WTC11 (cell line): Measurements from ENCODE around the gene PTPA. TPM values are rescaled to one million over a fixed set of nuclear protein-coding genes. Genes with fewer than 3 reads are reported as not detected.

Experiments used
- ATAC-seq: fragments of 200-7000 bp; cut with Tn5 transposase; 2 replicates; pipeline ENCODE4 v1.10.0; 2021; ENCODE audit warnings: mild to moderate bottlenecking, moderate library complexity
- CTCF ChIA-PET: fragments of 300-600 bp; sonication (Branson Sonifier 250); formaldehyde crosslinking; loops from one replicate; lab custom pipeline; 2021; ENCODE audit warnings: antibody characterized with exemption; lab: Charles Lee
- POLR2A ChIA-PET: fragments of 350-600 bp; sonication (Branson Sonifier 250); formaldehyde crosslinking; loops from one replicate; lab custom pipeline; 2021; ENCODE audit warnings: antibody characterized with exemption; lab: Charles Lee
- DNase-seq: peaks from one replicate; pipeline ENCODE4 v3.0.0; 2021; ENCODE audit warnings: low spot score
- H3K27ac Mint-ChIP-seq: 2 replicates; pipeline ENCODE4 v1.8.0; 2021; ENCODE audit warnings: mixed read lengths
- H3K27me3 Mint-ChIP-seq: 2 replicates; pipeline ENCODE4 v1.8.0; 2021; ENCODE audit warnings: low read depth, mild to moderate bottlenecking, moderate library complexity, mixed read lengths
- H3K36me3 Mint-ChIP-seq: 2 replicates; pipeline ENCODE4 v1.8.0; 2021; ENCODE audit warnings: mixed read lengths
- H3K4me1 Mint-ChIP-seq: 2 replicates; pipeline ENCODE4 v1.8.0; 2022; ENCODE audit warnings: mixed read lengths
- H3K4me3 Mint-ChIP-seq: 2 replicates; pipeline ENCODE4 v1.8.0; 2021; ENCODE audit warnings: mild to moderate bottlenecking, moderate library complexity, mixed read lengths
- H3K9me3 Mint-ChIP-seq: 2 replicates; pipeline ENCODE4 v1.8.0; 2021; ENCODE audit warnings: mixed read lengths
- CREB1 ChIP-seq: sonication (generic); formaldehyde crosslinking; IDR thresholded peaks from 2 replicates; pipeline ENCODE4 v1.8.0; 2023; ENCODE audit warnings: mild to moderate bottlenecking, missing genetic modification reagents
- GRHL2 ChIP-seq: fragments of 250-450 bp; sonication (Bioruptor Pico); IDR thresholded peaks from 2 replicates; pipeline ENCODE4 v1.8.0; 2022; ENCODE audit warnings: mild to moderate bottlenecking, moderate library complexity; ENCODE audit not compliant: insufficient replicate concordance, severe bottlenecking
- JAZF1 ChIP-seq: fragments of 250-450 bp; sonication (Bioruptor Pico); IDR thresholded peaks from 2 replicates; pipeline ENCODE4 v1.9.0; 2021; ENCODE audit warnings: moderate library complexity, mild to moderate bottlenecking, inconsistent platforms
- NFE2L1 ChIP-seq: sonication (generic); formaldehyde crosslinking; IDR thresholded peaks from 2 replicates; pipeline ENCODE4 v1.8.1; 2023; ENCODE audit warnings: missing genetic modification reagents
- NFYB ChIP-seq: sonication (generic); formaldehyde crosslinking; conservative IDR thresholded peaks from 2 replicates; pipeline ENCODE4 v1.8.0; 2022; ENCODE audit warnings: low read depth, missing genetic modification reagents
- RORB ChIP-seq: fragments of 250-450 bp; sonication (Bioruptor Pico); IDR thresholded peaks from 2 replicates; pipeline ENCODE4 v1.9.0; 2021; ENCODE audit warnings: mild to moderate bottlenecking
- SOX15 ChIP-seq: fragments of 250-450 bp; sonication (Bioruptor Pico); IDR thresholded peaks from 2 replicates; pipeline ENCODE4 v1.9.0; 2021; ENCODE audit warnings: mild to moderate bottlenecking
- SP1 ChIP-seq: sonication (generic); formaldehyde crosslinking; conservative IDR thresholded peaks from 2 replicates; pipeline ENCODE4 v1.8.1; 2022; ENCODE audit warnings: missing genetic modification reagents
- TCF7 ChIP-seq: sonication (generic); formaldehyde crosslinking; IDR thresholded peaks from 2 replicates; pipeline ENCODE4 v1.8.0; 2022; ENCODE audit warnings: mild to moderate bottlenecking, low read depth, missing genetic modification reagents, moderate library complexity
- TEAD1 ChIP-seq: sonication (generic); formaldehyde crosslinking; IDR thresholded peaks from 2 replicates; pipeline ENCODE4 v1.8.0; 2022; ENCODE audit warnings: mild to moderate bottlenecking, missing genetic modification reagents
- TP53 ChIP-seq: sonication (generic); formaldehyde crosslinking; IDR thresholded peaks from 2 replicates; pipeline ENCODE4 v1.8.1; 2023; ENCODE audit warnings: mild to moderate bottlenecking, missing genetic modification reagents
- ZNF138 ChIP-seq: sonication (generic); formaldehyde crosslinking; conservative IDR thresholded peaks from 2 replicates; pipeline ENCODE4 v1.8.1; 2022; ENCODE audit warnings: mild to moderate bottlenecking, moderate library complexity, missing genetic modification reagents
- ZNF219 ChIP-seq: sonication (generic); formaldehyde crosslinking; IDR thresholded peaks from 2 replicates; pipeline ENCODE4 v1.8.0; 2023; ENCODE audit warnings: missing genetic modification reagents, mild to moderate bottlenecking, borderline replicate concordance
- ZNF317 ChIP-seq: sonication (generic); formaldehyde crosslinking; IDR thresholded peaks from 2 replicates; pipeline ENCODE4 v1.8.1; 2023; ENCODE audit warnings: low read depth, mild to moderate bottlenecking, moderate library complexity, missing genetic modification reagents, borderline replicate concordance
- total RNA-seq: library from RNA; stranded (reverse); gene quantifications from 3 replicates; pipeline ENCODE4 v1.2.3, GENCODE V29; 2021
- TF ChIP-seq, protein P1 (sequence below): sonication (generic); formaldehyde crosslinking; IDR thresholded peaks from 2 replicates; pipeline ENCODE4 v1.8.0; 2022; ENCODE audit warnings: missing genetic modification reagents
- TF ChIP-seq, protein P2 (sequence below): sonication (generic); formaldehyde crosslinking; IDR thresholded peaks from 2 replicates; pipeline ENCODE4 v1.8.1; 2022; ENCODE audit warnings: mild to moderate bottlenecking, missing genetic modification reagents, moderate library complexity, borderline replicate concordance
- TF ChIP-seq, protein P3 (sequence below): sonication (generic); formaldehyde crosslinking; IDR thresholded peaks from 2 replicates; pipeline ENCODE4 v1.8.0; 2022; ENCODE audit warnings: mild to moderate bottlenecking, missing genetic modification reagents
- TF ChIP-seq, protein P4 (sequence below): sonication (generic); formaldehyde crosslinking; IDR thresholded peaks from 2 replicates; pipeline ENCODE4 v1.8.1; 2022; ENCODE audit warnings: low read depth, mild to moderate bottlenecking, moderate library complexity, missing genetic modification reagents, borderline replicate concordance
- TF ChIP-seq, protein P5 (sequence below): sonication (generic); formaldehyde crosslinking; IDR thresholded peaks from 2 replicates; pipeline ENCODE4 v1.8.1; 2023; ENCODE audit warnings: mild to moderate bottlenecking, missing genetic modification reagents, moderate library complexity
- TF ChIP-seq, protein P6 (sequence below): fragments of 250-450 bp; sonication (Bioruptor Pico); conservative IDR thresholded peaks from 2 replicates; pipeline ENCODE4 v1.9.0; 2021; ENCODE audit warnings: mild to moderate bottlenecking

Gene PTPA
- total RNA-seq, 1 experiment from 2014 or later, result 186 TPM

DNA sequence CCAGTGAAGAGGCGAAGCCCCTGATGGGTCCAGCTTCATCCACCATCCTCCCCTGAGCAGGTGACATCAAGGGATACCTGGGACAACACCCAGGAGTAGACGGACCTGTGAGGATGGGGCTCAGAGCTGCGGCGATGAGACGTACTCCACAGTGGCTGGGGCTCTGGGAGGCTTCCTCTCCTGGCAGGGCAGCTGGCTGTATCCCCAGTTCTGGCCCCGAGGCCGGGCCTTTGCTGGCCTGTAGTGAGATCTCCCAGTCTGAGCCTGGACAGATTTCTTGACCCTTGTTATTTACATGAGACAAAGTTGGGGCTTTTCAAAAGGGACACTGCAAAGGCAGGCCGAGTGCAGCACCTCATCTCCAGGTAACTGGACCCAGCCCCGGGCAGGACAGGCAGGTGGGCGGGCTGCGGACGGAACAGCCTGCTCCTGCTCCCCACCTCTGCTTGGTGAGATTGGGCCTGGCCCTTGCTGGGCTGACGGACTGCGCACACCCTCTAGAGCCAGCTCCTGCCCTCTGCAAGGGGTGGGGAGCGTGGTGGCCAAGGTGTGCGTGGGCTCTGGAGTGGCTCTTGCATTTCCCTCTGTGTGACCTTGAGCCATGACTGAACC, 43.8 kb downstream of the PTPA start:
- CTCF ChIA-PET, result interaction anchor here (0.9 to 1.5 kb wide), 2 partner anchors 12 to 15 kb away, joined by 3 to 4 read pairs; no protein-coding TSS in a partner anchor
- Mint-ChIP-seq H3K27me3 (no peaks in the 10 kb centered on the region), H3K4me3 (no peak overlapping the region), H3K36me3 (peaks cover 9% of the 10 kb centered on the region), H3K27ac (no peak overlapping the region), H3K4me1 (peaks cover 2% of the 10 kb centered on the region; the same call in 1 of the 2 replicates), H3K9me3 (no peaks in the 10 kb centered on the region)
- POLR2A ChIA-PET, result no interaction called here
- no peak for TF ChIP-seq TEAD1 (CRISPR knock-in tag)
- TF ChIP-seq, protein P1, sequence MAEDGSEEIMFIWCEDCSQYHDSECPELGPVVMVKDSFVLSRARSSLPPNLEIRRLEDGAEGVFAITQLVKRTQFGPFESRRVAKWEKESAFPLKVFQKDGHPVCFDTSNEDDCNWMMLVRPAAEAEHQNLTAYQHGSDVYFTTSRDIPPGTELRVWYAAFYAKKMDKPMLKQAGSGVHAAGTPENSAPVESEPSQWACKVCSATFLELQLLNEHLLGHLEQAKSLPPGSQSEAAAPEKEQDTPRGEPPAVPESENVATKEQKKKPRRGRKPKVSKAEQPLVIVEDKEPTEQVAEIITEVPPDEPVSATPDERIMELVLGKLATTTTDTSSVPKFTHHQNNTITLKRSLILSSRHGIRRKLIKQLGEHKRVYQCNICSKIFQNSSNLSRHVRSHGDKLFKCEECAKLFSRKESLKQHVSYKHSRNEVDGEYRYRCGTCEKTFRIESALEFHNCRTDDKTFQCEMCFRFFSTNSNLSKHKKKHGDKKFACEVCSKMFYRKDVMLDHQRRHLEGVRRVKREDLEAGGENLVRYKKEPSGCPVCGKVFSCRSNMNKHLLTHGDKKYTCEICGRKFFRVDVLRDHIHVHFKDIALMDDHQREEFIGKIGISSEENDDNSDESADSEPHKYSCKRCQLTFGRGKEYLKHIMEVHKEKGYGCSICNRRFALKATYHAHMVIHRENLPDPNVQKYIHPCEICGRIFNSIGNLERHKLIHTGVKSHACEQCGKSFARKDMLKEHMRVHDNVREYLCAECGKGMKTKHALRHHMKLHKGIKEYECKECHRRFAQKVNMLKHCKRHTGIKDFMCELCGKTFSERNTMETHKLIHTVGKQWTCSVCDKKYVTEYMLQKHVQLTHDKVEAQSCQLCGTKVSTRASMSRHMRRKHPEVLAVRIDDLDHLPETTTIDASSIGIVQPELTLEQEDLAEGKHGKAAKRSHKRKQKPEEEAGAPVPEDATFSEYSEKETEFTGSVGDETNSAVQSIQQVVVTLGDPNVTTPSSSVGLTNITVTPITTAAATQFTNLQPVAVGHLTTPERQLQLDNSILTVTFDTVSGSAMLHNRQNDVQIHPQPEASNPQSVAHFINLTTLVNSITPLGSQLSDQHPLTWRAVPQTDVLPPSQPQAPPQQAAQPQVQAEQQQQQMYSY (CRISPR knock-in tag), result no peak
- TF ChIP-seq, protein P2, sequence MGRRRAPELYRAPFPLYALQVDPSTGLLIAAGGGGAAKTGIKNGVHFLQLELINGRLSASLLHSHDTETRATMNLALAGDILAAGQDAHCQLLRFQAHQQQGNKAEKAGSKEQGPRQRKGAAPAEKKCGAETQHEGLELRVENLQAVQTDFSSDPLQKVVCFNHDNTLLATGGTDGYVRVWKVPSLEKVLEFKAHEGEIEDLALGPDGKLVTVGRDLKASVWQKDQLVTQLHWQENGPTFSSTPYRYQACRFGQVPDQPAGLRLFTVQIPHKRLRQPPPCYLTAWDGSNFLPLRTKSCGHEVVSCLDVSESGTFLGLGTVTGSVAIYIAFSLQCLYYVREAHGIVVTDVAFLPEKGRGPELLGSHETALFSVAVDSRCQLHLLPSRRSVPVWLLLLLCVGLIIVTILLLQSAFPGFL (CRISPR knock-in tag), result no peak
- TF ChIP-seq SP1, result no peak
- no peak for TF ChIP-seq CREB1 (CRISPR knock-in tag)
- TF ChIP-seq TCF7 (CRISPR knock-in tag), result no peak
- ATAC-seq, result no peak
- no peak for DNase-seq

DNA sequence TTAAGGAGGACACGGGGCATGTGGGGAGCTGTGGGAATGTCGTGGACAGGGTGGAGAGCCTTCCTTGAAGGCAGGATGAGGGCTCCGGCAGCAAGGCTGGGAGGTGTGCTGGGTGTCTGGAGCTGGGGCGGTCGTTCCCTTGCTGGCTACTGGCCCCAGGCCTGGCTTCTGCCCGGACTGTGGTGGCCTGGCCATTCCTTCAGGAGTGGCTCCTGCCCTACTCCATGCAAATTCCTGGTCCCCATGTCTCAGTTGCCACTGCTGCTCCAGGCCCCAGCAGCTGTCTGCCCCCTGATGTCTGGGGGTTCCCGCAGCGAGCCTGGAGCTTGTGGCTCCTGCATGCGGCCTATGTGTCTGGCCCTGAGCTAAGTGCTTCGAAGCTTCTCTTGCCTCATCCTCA, 44.9 kb downstream of the PTPA start:
- Mint-ChIP-seq H3K27me3 (no peaks in the 10 kb centered on the region), H3K27ac (no peak overlapping the region), H3K4me3 (no peak overlapping the region), H3K4me1 (peaks cover 2% of the 10 kb centered on the region; the same call in 1 of the 2 replicates), H3K9me3 (peaks cover under 1% of the 10 kb centered on the region; the same call in 1 of the 2 replicates), H3K36me3 (peaks cover 8% of the 10 kb centered on the region)
- ChIA-PET POLR2A (no interaction called here), CTCF (interaction anchor here (0.9 to 2.2 kb wide), 4 partner anchors 10 to 26 kb away, joined by 4 to 14 read pairs (median 6); no protein-coding TSS in a partner anchor)
- ATAC-seq (no peak), DNase-seq (no peak)
- TF ChIP-seq, protein P3, sequence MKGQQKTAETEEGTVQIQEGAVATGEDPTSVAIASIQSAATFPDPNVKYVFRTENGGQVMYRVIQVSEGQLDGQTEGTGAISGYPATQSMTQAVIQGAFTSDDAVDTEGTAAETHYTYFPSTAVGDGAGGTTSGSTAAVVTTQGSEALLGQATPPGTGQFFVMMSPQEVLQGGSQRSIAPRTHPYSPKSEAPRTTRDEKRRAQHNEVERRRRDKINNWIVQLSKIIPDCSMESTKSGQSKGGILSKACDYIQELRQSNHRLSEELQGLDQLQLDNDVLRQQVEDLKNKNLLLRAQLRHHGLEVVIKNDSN (CRISPR knock-in tag), result no peak
- TF ChIP-seq TP53 (CRISPR knock-in tag) (no peak), ZNF138 (no peak), NFE2L1 (CRISPR knock-in tag) (no peak), CREB1 (CRISPR knock-in tag) (no peak), JAZF1 (CRISPR knock-in tag) (no peak), NFYB (CRISPR knock-in tag) (no peak), SOX15 (CRISPR knock-in tag) (no peak), SP1 (no peak), RORB (no peak), ZNF317 (CRISPR knock-in tag) (no peak), GRHL2 (CRISPR knock-in tag) (no peak), ZNF219 (CRISPR knock-in tag) (no peak)
- TF ChIP-seq, protein P4, sequence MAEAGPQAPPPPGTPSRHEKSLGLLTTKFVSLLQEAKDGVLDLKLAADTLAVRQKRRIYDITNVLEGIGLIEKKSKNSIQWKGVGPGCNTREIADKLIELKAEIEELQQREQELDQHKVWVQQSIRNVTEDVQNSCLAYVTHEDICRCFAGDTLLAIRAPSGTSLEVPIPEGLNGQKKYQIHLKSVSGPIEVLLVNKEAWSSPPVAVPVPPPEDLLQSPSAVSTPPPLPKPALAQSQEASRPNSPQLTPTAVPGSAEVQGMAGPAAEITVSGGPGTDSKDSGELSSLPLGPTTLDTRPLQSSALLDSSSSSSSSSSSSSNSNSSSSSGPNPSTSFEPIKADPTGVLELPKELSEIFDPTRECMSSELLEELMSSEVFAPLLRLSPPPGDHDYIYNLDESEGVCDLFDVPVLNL, result no peak
- TF ChIP-seq, protein P5, sequence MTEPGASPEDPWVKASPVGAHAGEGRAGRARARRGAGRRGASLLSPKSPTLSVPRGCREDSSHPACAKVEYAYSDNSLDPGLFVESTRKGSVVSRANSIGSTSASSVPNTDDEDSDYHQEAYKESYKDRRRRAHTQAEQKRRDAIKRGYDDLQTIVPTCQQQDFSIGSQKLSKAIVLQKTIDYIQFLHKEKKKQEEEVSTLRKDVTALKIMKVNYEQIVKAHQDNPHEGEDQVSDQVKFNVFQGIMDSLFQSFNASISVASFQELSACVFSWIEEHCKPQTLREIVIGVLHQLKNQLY (CRISPR knock-in tag), result no peak
- TF ChIP-seq, protein P6, sequence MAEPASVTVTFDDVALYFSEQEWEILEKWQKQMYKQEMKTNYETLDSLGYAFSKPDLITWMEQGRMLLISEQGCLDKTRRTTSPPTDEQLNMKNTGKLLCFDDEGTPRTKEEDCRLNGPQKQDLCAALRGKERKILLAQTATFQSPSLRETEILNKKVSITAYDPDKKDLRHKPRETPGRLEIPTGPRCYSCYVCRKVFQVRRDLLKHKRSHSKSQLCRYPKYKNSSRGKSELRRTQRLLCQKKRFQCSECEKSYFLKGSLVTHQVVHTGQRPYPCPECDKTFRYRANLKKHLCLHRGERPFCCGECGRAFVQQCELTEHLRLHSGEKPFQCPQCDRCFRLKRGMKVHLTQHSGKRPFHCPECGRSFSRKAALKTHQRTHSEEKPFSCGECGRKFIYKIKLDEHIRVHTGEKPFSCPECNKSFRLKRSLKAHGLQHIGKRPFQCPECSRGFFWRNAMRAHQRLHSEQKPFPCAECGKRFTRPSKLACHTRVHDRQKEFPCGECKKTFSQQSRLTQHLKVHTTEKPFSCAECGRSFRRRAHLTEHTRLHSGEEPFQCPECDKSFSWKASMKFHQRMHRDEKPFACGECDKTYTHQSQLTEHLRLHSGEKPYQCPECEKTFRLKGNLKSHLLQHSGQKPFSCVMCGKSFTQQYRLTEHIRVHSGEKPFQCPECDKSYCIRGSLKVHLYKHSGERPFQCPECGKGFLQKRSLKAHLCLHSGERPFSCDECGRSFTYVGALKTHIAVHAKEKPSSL (CRISPR knock-in tag), result no peak
